Loucy (cell line): ENCODE data around the gene BEST3.

Experiments used
- H2AFZ ChIP-seq: fragments of 200-600 bp; sonication (generic); 2 replicates; pipeline ENCODE4 v1.6.0; 2016; ENCODE audit warnings: antibody characterized with exemption, mild to moderate bottlenecking, low read length, moderate library complexity
- H3F3A ChIP-seq: fragments of 200-600 bp; 2 replicates; pipeline ENCODE4 v1.6.0; 2016; ENCODE audit warnings: antibody characterized with exemption, low read depth, mild to moderate bottlenecking
- H3K27me3 ChIP-seq: fragments of 200-600 bp; sonication (generic); 2 replicates; pipeline ENCODE4 v1.6.1; 2014; ENCODE audit warnings: low read length, mild to moderate bottlenecking; ENCODE audit not compliant: insufficient read depth, poor library complexity, severe bottlenecking
- H3K36me3 ChIP-seq: fragments of 200-600 bp; sonication (generic); 2 replicates; pipeline ENCODE4 v1.6.1; 2016; ENCODE audit warnings: low read length; ENCODE audit not compliant: insufficient read depth
- H3K4me1 ChIP-seq: fragments of 200-600 bp; sonication (generic); 2 replicates; pipeline ENCODE4 v1.5.1; 2014; ENCODE audit warnings: low read length, mild to moderate bottlenecking; ENCODE audit not compliant: insufficient read depth, poor library complexity, severe bottlenecking
- H3K4me2 ChIP-seq: fragments of 200-600 bp; sonication (generic); 2 replicates; pipeline ENCODE4 v1.6.0; 2014; ENCODE audit warnings: antibody characterized with exemption, low read length, low read depth, mild to moderate bottlenecking; ENCODE audit not compliant: poor library complexity, severe bottlenecking
- H3K4me3 ChIP-seq: fragments of 200-600 bp; sonication (generic); 2 replicates; pipeline ENCODE4 v1.5.1; 2014; ENCODE audit warnings: low read length, mild to moderate bottlenecking, mixed read lengths; ENCODE audit not compliant: poor library complexity, severe bottlenecking
- H3K79me2 ChIP-seq: fragments of 200-600 bp; sonication (generic); 2 replicates; pipeline ENCODE4 v1.6.1; 2014; ENCODE audit warnings: low read length; ENCODE audit not compliant: insufficient read depth
- H3K9ac ChIP-seq: fragments of 200-600 bp; sonication (generic); 2 replicates; pipeline ENCODE4 v1.6.0; 2014; ENCODE audit warnings: mild to moderate bottlenecking, low read depth, low read length, moderate library complexity; ENCODE audit not compliant: poor library complexity, severe bottlenecking
- H3K9me2 ChIP-seq: fragments of 200-600 bp; sonication (generic); replicated peaks from 2 replicates; pipeline ENCODE4 v1.6.1; 2016; ENCODE audit warnings: low read depth, low read length, mixed read lengths
- H3K9me3 ChIP-seq: fragments of 200-600 bp; sonication (generic); 2 replicates; pipeline ENCODE4 v1.6.1; 2014; ENCODE audit warnings: mild to moderate bottlenecking, antibody characterized with exemption, low read length, low read depth; ENCODE audit not compliant: insufficient read depth
- H4K20me1 ChIP-seq: fragments of 200-600 bp; sonication (generic); 2 replicates; pipeline ENCODE4 v1.6.0; 2014; ENCODE audit warnings: antibody characterized with exemption, low read length, mild to moderate bottlenecking; ENCODE audit not compliant: insufficient read depth, poor library complexity, severe bottlenecking
- CTCF ChIP-seq: fragments of 200-600 bp; sonication (generic); conservative IDR thresholded peaks from 2 replicates; pipeline ENCODE4 v1.5.1; 2014; ENCODE audit warnings: mild to moderate bottlenecking, antibody characterized with exemption, low read length
- EZH2phosphoT487 ChIP-seq: fragments of 200-600 bp; IDR thresholded peaks from 2 replicates; pipeline ENCODE4 v1.6.1; 2018; ENCODE audit warnings: antibody characterized with exemption, mild to moderate bottlenecking, moderate library complexity, borderline replicate concordance

Gene BEST3

GRCh38 chr12:69633061-69633460, 66.0 kb downstream of the BEST3 start:
- no peak overlapping the region for H3K9ac ChIP-seq
- no peaks in the 10 kb centered on the region for H3K9me2 ChIP-seq
- H3K79me2 ChIP-seq, result no peaks in the 10 kb centered on the region
- no peaks in the 10 kb centered on the region for H4K20me1 ChIP-seq
- no peaks in the 10 kb centered on the region for H3F3A ChIP-seq
- TF ChIP-seq EZH2phosphoT487 (no peak), CTCF (peak; percentile 59)
- no peak overlapping the region for H3K4me2 ChIP-seq
- H3K9me3 ChIP-seq, result no peaks in the 10 kb centered on the region
- no peaks in the 10 kb centered on the region for H3K27me3 ChIP-seq
- no peak overlapping the region for H3K4me3 ChIP-seq
- H3K4me1 ChIP-seq, result no peaks in the 10 kb centered on the region
- no peak overlapping the region for H2AFZ ChIP-seq
- no peaks in the 10 kb centered on the region for H3K36me3 ChIP-seq

GRCh38 chr12:69630191-69630590, 68.9 kb downstream of the BEST3 start:
- H3K9me2 ChIP-seq, result no peaks in the 10 kb centered on the region
- no peaks in the 10 kb centered on the region for H3K79me2 ChIP-seq
- H3K27me3 ChIP-seq, result no peaks in the 10 kb centered on the region
- no peaks in the 10 kb centered on the region for H3K4me1 ChIP-seq
- H3K4me3 ChIP-seq, result no peak overlapping the region
- no peaks in the 10 kb centered on the region for H3F3A ChIP-seq
- H3K9me3 ChIP-seq, result no peaks in the 10 kb centered on the region
- TF ChIP-seq EZH2phosphoT487, result no peak
- TF ChIP-seq CTCF, result peak; percentile 42
- H3K36me3 ChIP-seq, result no peaks in the 10 kb centered on the region
- no peak overlapping the region for H3K4me2 ChIP-seq
- H3K9ac ChIP-seq, result no peak overlapping the region
- no peaks in the 10 kb centered on the region for H4K20me1 ChIP-seq
- no peak overlapping the region for H2AFZ ChIP-seq

GRCh38 chr12:69627501-69627900, 71.6 kb downstream of the BEST3 start:
- H3K79me2 ChIP-seq, result no peaks in the 10 kb centered on the region

More at GRCh38 chr12:69627501-69627900, 71.6 kb downstream of the BEST3 start:
- Histone ChIP-seq H3F3A (no peaks in the 10 kb centered on the region), H2AFZ (no peak overlapping the region), H4K20me1 (no peaks in the 10 kb centered on the region), H3K4me3 (no peak overlapping the region), H3K4me2 (no peak overlapping the region), H3K9ac (no peak overlapping the region), H3K36me3 (no peaks in the 10 kb centered on the region), H3K9me2 (no peaks in the 10 kb centered on the region), H3K9me3 (no peaks in the 10 kb centered on the region), H3K27me3 (no peaks in the 10 kb centered on the region), H3K4me1 (no peaks in the 10 kb centered on the region)
- TF ChIP-seq CTCF (no peak), EZH2phosphoT487 (no peak)
